CD1c-positive myeloid dendritic cell (primary cell): ENCODE results near the gene RMND5A.
"Not testable (repeated sequence)": the region's sequence is repeated elsewhere in the genome, so short reads cannot be mapped to it uniquely, and the experiment has no call there.

Experiments used
- DNase-seq: peaks from one replicate; pipeline ENCODE4 v3.0.0-alpha.2; 2016; ENCODE audit errors: extremely low spot score

Gene RMND5A

GRCh38 chr2:86719637-86720539 is at the start of gene RMND5A:
TSS of gene RMND5A (plus strand) at chr2:86720291. CDS start at chr2:86720668, 377 bp downstream.
- DNase-seq, result peak; percentile 92

GRCh38 chr2:86671337-86671981 is 48.6 kb upstream of the RMND5A start:
- DNase-seq, result no peak

GRCh38 chr2:86672027-86672545 is 48.0 kb upstream of the RMND5A start:
- no peak for DNase-seq

GRCh38 chr2:86673011-86673410 is 47.1 kb upstream of the RMND5A start:
- no peak for DNase-seq

GRCh38 chr2:86673986-86674670 is 46.0 kb upstream of the RMND5A start:
- no peak for DNase-seq

GRCh38 chr2:86675104-86675503 is 45.0 kb upstream of the RMND5A start:
- DNase-seq, result no peak

GRCh38 chr2:86675511-86676015 is 44.5 kb upstream of the RMND5A start:
- DNase-seq, result no peak

- no peak for DNase-seq
Measured at GRCh38 chr2:86677816-86678215, 42.3 kb upstream of the RMND5A start.

- DNase-seq, result no peak
Measured at GRCh38 chr2:86679036-86679435, 41.1 kb upstream of the RMND5A start.

GRCh38 chr2:86685351-86685750 is 34.7 kb upstream of the RMND5A start:
- no peak for DNase-seq

- no peak for DNase-seq
Measured at GRCh38 chr2:86686460-86686859, 33.6 kb upstream of the RMND5A start.

GRCh38 chr2:86686905-86687304 is 33.2 kb upstream of the RMND5A start:
- no peak for DNase-seq

GRCh38 chr2:86695053-86695691 is 24.9 kb upstream of the RMND5A start:
- peak; percentile 10 for DNase-seq

GRCh38 chr2:86697551-86698104 is 22.5 kb upstream of the RMND5A start:
- peak; percentile 21 for DNase-seq

GRCh38 chr2:86700690-86701089 is 19.4 kb upstream of the RMND5A start:
- DNase-seq, result no peak

GRCh38 chr2:86703704-86704361 is 16.3 kb upstream of the RMND5A start:
- no peak for DNase-seq

GRCh38 chr2:86704459-86704971 is 15.6 kb upstream of the RMND5A start:
- DNase-seq, result no peak

- no peak for DNase-seq
Measured at GRCh38 chr2:86706220-86706619, 13.9 kb upstream of the RMND5A start.

- DNase-seq, result no peak
Measured at GRCh38 chr2:86706935-86707334, 13.2 kb upstream of the RMND5A start.

GRCh38 chr2:86708126-86708525 is 12.0 kb upstream of the RMND5A start:
- DNase-seq, result not testable (repeated sequence)
